Thyroid gland (tissue), 4 donors: ENCODE data around the gene RABGAP1.

Source experiments
- POLR2A ChIP-seq, 2 donors: fragments of 450-650 bp; IDR thresholded peaks; one replicate each; pipeline ENCODE4 v1.6.1; 2017; ENCODE audit warnings: antibody characterized with exemption in 2 of 2, mild to moderate bottlenecking in 2 of 2, moderate library complexity in 1 of 2
- TF ChIP-seq, protein P1 (sequence below), 6 experiments: fragments of 200-600 bp in 3 of 6; fragments of 450-650 bp in 3 of 6; sonication (generic) in 3 of 6; IDR thresholded peaks; one replicate each; pipeline ENCODE4 v1.5.1; 2016 to 2019; ENCODE audit warnings: antibody characterized with exemption in 6 of 6, mild to moderate bottlenecking in 2 of 6, inconsistent platforms in 1 of 6, moderate library complexity in 1 of 6

DNA sequence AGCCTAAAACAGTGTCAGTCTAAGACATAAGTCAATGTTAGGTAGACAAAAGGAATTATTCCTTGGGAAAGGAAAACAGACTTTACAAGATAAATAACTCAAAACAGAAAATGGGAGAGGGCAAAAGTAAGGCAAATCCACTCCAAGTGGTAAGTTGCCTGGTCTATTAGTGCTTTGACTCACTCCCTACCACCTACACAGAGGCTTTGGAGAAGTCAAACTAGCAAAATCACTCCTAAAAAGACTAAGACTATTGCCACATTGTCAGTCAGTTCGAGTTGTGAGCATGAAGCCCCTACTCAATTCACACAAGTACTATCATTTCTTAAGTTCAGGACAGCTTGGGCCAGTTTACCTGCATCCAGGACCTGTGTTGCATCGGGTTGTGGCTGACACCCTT is 22.5 kb upstream of the RABGAP1 start:
- TF ChIP-seq, protein P1, sequence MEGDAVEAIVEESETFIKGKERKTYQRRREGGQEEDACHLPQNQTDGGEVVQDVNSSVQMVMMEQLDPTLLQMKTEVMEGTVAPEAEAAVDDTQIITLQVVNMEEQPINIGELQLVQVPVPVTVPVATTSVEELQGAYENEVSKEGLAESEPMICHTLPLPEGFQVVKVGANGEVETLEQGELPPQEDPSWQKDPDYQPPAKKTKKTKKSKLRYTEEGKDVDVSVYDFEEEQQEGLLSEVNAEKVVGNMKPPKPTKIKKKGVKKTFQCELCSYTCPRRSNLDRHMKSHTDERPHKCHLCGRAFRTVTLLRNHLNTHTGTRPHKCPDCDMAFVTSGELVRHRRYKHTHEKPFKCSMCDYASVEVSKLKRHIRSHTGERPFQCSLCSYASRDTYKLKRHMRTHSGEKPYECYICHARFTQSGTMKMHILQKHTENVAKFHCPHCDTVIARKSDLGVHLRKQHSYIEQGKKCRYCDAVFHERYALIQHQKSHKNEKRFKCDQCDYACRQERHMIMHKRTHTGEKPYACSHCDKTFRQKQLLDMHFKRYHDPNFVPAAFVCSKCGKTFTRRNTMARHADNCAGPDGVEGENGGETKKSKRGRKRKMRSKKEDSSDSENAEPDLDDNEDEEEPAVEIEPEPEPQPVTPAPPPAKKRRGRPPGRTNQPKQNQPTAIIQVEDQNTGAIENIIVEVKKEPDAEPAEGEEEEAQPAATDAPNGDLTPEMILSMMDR (IDR thresholded peaks at IDR 0.05), result no peak
- TF ChIP-seq POLR2A (IDR thresholded peaks at IDR 0.05), result no peak
